ENCODE results near the gene OSBPL1A.
"Not testable (repeated sequence)": the region's sequence is repeated elsewhere in the genome, so short reads cannot be mapped to it uniquely, and the experiment has no call there.

Gene OSBPL1A

GRCh38 chr18:24396082-24396633 is 1.5 kb downstream of the OSBPL1A start:
- no peak for DNase-seq

- no peak for DNase-seq
Observed at GRCh38 chr18:24395049-24395795, 2.4 kb downstream of the OSBPL1A start.

GRCh38 chr18:24388957-24389356 is 8.7 kb downstream of the OSBPL1A start:
- DNase-seq = no peak

- no peak for DNase-seq
Observed at GRCh38 chr18:24386681-24387080, 10.9 kb downstream of the OSBPL1A start.

GRCh38 chr18:24381126-24381525 is 16.5 kb downstream of the OSBPL1A start:
- no peak for DNase-seq

- no peak for DNase-seq
Observed at GRCh38 chr18:24380163-24380747, 17.4 kb downstream of the OSBPL1A start.

GRCh38 chr18:24378598-24378997 is 19.0 kb downstream of the OSBPL1A start:
- DNase-seq = no peak

- DNase-seq = not testable (repeated sequence)
Observed at GRCh38 chr18:24376531-24376930, 21.1 kb downstream of the OSBPL1A start.

GRCh38 chr18:24373328-24373727 is 24.3 kb downstream of the OSBPL1A start:
- no peak for DNase-seq

GRCh38 chr18:24372279-24372872 is 25.2 kb downstream of the OSBPL1A start:
- DNase-seq = no peak

- DNase-seq = no peak
Observed at GRCh38 chr18:24370120-24370519, 27.5 kb downstream of the OSBPL1A start.

GRCh38 chr18:24369426-24369825 is 28.2 kb downstream of the OSBPL1A start:
- no peak for DNase-seq

GRCh38 chr18:24368749-24369148 is 28.9 kb downstream of the OSBPL1A start:
- DNase-seq = no peak

GRCh38 chr18:24366328-24366727 is 31.3 kb downstream of the OSBPL1A start:
- DNase-seq = no peak

- no peak for DNase-seq
Observed at GRCh38 chr18:24364177-24364576, 33.4 kb downstream of the OSBPL1A start.

GRCh38 chr18:24362757-24363156 is 34.9 kb downstream of the OSBPL1A start:
- DNase-seq = no peak

- not testable (repeated sequence) for DNase-seq
Observed at GRCh38 chr18:24359787-24360530, 37.7 kb downstream of the OSBPL1A start.

- no peak for DNase-seq
Observed at GRCh38 chr18:24354278-24354677, 43.3 kb downstream of the OSBPL1A start.

GRCh38 chr18:24346254-24346653 is 51.4 kb downstream of the OSBPL1A start:
- DNase-seq = no peak

- DNase-seq = no peak
Observed at GRCh38 chr18:24344509-24344908, 53.1 kb downstream of the OSBPL1A start.

- no peak for DNase-seq
Observed at GRCh38 chr18:24342347-24342746, 55.3 kb downstream of the OSBPL1A start.

- DNase-seq = no peak
Observed at GRCh38 chr18:24341361-24341760, 56.3 kb downstream of the OSBPL1A start.

GRCh38 chr18:24333084-24333483 is 64.5 kb downstream of the OSBPL1A start:
- DNase-seq = no peak

Data from activated gamma-delta T cell (primary cell).